HG03457 (cell line): ENCODE data around the gene TBC1D13.
"Not testable (repeated sequence)": the region's sequence is repeated elsewhere in the genome, so short reads cannot be mapped to it uniquely, and the experiment has no call there.

Experiments
- ATAC-seq: cut with Tn5 transposase; IDR thresholded peaks from one replicate; pipeline ENCODE4 v1.9.1; 2021; ENCODE audit warnings: moderate number of reproducible peaks; ENCODE audit not compliant: unreplicated experiment

TBC1D13 gene

DNA sequence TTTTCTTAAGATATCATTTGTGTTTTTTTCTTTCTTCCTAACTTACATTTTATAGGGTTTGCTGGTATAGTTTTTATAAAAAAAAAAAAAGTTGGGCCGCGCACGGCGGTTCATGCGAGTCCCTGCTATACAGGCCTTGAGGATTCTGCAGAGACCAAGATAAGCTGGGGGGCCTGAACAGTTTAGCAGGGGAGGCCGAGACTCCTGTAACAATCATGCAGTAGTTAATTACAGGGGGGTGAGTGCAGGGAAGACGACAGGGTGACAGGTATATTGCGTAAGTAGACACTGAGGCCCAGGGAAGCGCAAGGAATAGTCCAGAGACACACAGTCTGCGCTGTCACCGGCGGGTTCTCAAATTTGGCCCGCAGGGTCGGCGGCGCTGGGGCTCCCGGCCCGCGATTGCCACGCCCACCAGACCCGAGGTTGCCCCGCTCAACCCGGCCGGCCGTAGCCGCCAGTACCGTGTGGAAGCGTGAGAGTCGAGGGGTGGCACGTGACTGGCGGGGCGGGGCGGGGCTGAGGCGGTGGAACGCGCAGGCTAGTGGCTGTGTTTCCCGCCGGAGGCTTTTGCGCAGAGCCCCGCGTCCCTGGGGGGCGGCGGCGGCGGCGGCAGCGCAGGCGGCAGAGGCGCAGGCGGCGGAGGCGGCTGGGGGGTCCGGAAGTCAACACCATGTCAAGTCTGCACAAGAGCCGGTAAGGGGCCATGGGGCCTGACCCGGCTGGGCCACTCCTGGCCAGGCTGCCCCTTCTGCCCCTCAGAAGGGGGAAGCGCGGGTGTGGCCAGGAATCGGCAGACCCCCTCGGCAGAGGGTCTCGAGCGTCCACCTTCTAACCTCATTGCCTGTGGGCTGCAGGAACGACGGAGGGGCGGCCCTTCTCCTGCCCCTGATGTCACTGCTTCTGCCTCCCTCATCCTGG is at the start of gene TBC1D13:
TBC1D13 (plus strand) TSS at position 573 of the 921 bp plus-strand sequence; CDS start at position 674, 101 bp downstream.
- peak; percentile 75 for ATAC-seq

DNA sequence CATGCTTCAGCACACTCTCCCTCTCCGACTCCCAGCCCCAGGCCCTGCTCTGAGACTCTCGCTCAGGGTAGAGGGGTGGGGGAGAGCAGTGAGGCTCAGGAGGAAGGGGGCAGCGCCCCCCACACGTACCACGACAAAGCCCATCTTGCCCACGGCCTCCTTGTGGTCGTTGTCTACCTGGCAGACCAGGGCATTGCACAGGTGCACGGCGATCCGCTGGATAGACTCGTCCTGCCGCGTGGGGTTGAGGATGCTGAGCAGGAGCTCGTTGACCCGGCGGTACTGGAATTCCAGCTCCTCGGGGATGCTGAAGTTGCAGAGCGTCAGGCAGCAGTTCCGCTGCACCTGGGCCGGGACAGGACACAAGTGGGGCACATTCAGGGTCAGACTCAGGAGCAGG is 44.7 kb upstream of the TBC1D13 start:
- ATAC-seq = no peak

DNA sequence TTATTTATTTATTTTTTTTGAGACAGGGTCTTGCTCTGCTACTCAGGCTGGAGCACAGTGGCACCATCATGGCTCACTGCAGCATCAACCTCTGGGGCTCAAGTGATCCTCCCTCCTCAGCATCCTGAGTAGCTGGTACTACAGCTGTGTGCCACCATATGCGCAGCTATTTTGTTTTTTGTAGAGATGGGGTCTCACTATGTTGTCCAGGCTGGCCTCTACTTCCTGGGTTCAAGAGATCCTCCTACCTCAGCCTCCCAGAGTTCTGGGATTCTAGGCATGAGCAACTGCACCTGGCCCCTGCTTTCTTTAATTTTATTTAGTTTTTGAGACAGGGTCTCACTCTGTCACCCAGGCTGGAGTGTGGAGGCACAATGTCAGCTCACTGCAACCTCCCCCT is 43.6 kb upstream of the TBC1D13 start:
- no peak for ATAC-seq

DNA sequence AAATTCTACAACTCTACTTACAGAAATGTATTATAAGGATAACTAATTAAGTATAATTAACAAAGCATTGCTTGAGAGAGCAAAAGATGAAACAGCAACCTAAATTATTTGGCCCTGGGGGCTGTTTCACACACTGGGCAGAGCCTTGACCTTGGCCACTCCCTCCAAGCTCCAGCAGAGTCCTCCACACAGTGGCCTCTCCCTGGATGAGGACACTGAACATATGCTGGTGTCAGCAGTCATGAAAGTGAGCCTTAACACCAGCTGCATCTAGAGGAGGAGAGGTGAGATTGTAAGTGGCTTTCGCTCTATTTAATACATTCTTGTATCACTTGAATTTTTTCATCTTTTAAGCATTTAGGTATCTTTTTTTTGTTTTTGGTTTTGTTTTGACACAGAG is 39.8 kb upstream of the TBC1D13 start:
- no peak for ATAC-seq

- ATAC-seq = no peak
These were observed 36.0 kb upstream of the TBC1D13 start for GRCh38 chr9:128750926-128751595.

GRCh38 chr9:128753627-128754026 is 33.4 kb upstream of the TBC1D13 start:
- no peak for ATAC-seq

GRCh38 chr9:128757602-128758001 is 29.5 kb upstream of the TBC1D13 start:
- no peak for ATAC-seq

DNA sequence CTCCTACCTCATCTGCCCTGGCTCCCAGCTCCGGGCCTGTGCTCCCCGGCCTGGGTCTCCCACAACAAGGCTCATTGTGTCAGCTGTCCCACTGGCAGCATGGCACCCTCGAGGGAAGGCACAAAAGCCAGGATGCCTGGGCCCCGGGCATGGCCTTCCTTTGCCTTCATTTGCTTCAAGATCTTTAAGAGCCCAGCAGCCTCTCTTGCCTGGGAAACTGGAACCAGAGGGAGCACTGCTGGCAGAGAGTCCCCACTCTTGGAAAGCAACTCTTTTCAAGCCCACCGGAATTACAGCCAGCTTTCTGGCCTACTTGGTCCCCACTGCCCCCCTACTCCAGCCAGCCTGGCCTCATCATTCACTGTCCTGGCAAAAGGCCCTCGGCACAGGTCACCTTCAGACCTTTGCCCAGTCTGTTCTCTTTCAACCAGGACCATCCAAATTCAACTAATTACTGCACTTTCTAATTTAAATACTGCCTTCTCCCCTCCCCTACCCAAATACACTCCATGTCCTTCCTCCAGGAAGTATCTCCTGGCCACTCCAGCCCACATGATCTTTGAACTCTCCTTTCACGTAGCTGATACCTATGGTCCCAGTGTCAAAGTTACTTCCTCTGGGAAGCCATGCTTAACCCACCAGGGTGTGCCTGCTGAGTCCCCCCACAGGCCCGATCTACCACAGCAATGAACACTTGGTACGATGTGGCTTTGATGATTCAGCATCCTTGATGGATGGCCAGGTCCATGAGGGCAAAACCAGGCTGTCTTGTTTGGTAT is 24.2 kb upstream of the TBC1D13 start:
- no peak for ATAC-seq

GRCh38 chr9:128764361-128764760 is 22.7 kb upstream of the TBC1D13 start:
- no peak for ATAC-seq

DNA sequence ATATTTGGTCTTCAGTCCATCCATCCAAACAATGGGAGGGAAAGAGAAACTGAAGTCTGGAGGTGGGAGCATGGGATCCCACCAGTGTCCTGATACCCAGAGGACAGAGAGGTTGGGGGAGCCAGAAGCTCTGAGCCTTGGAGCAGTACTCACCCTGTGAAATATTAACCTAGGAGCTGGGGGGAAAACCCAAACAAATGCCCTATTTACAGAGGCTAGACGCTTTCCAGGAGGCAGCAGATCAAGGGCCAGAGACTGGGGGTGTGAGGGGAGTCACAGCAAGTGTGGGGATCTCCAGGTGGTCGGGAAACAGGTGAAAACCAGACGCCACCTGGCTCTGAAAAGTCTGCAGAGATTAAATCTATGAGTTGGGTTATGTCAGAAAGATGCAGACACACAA is 21.6 kb upstream of the TBC1D13 start:
- ATAC-seq = no peak

DNA sequence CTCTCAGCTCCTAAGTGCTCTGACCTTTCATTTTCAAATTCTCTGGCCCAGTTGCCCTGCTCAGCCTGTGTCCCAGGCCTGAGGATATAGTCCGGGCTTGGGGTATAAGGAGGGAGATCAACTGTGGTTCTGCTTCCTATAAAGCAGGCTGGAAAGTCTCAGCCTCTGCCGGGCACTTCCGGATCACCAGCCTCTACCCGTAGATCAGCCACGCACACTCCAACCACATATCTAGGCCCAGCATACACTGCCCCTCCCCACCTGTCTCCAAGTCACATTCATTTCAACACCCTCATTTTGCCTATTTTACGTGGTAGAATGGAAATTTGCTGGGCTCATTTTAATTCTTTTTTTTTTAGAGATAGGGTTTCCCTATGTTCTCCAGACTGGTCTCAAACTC is 18.4 kb upstream of the TBC1D13 start:
- ATAC-seq = no peak

GRCh38 chr9:128770286-128771030 is 16.6 kb upstream of the TBC1D13 start:
- no peak for ATAC-seq

DNA sequence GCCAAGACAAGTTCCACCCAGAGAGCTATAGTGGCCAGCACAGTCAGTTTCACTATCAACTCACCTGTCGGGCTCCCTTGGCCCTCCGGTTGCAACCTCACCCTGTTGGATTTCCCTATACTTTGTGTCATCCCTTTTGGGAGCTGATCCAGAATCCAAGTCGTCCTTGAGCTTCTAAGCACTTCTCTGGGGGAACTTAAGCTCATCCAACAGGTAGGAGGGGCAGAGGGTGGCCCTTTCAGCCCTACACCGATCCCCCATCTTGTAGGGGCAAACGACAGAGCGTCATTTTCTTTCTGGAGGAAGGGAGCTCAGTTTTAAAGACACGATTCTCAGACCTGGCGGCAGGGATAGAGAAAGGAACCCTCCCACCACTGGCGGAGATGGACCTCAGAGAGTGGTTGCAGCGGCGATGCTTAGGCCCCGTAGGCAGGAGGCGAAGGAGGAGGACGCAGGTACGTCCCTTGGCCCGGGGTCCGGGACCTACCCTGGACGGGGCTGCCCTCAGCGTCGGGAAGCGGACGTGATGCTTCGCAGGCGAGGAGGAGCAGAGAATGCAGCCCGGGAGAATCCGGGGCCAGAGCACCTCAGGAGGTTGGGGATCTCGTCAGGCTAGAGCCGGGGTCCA is 15.8 kb upstream of the TBC1D13 start:
- ATAC-seq = peak; percentile 15

DNA sequence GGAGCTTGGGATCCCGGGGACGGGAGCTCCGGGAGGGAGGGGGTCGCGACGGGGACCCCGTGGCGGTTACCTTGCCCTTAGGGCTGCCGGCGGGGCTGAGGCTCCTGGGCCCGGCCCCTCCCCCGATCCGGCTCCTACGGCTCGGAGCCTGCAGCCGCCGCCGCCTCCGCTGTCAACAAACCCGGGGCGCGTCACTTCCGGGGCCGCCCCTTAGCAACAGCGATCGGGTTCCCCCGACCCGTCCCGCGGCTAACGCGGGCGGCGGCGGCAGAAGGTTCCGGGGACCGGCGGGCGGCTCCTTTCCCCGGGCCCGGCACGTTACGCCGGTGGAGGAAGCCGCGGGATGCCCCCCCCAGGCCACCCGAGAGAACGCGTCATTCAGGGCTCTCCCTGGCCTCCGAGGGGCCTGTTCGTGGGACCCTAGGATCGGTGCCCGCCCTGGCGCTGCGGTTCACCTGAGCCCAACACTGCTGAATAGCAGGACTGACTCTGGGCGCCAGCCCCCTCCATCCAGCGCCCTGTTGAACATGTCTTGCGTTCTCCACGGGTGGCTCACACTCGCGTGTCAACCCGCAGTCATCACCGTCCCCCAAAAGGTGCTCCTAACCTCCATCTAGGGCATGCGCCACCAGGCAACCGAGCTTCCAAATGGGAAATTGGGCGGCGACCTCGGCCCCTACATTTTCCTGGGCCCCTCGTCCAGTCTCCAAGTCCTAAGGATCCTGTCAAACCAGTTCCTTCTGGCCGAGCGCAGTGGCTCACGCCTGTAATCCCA is 15.1 kb upstream of the TBC1D13 start, which contains the start of gene ZER1:
ZER1 (minus strand) TSS at position 183 of the 775 bp plus-strand sequence. CDS start 16,362 bp downstream, outside the sequence.
- peak; percentile 79 for ATAC-seq

DNA sequence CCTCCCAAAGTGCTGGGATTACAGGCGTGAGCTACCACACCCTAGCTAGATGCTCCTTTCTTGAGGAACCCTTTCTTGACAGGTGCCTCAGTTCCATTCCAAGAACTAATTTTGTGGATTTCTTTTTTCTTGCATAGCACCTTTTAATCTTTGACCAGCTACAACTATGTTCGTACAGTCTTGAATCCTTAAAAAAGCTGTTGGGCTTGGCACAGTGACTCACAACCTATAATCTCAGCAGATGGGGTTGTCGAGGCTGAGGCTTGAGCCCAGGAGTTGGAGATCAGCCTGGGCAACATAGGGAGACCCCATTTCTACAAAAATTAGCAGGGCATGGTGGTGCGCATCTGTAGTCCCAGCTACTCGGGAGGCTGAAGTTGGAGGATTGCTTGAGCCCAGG is 14.0 kb upstream of the TBC1D13 start:
- ATAC-seq = no peak

GRCh38 chr9:128774804-128775203 is 12.2 kb upstream of the TBC1D13 start:
- no peak for ATAC-seq

- ATAC-seq = not testable (repeated sequence)
These were observed 7.0 kb upstream of the TBC1D13 start for GRCh38 chr9:128780093-128780492.

GRCh38 chr9:128781187-128782070 is 5.6 kb upstream of the TBC1D13 start:
- no peak for ATAC-seq
